ENCODE measurements around the gene FAM78A.

DNA sequence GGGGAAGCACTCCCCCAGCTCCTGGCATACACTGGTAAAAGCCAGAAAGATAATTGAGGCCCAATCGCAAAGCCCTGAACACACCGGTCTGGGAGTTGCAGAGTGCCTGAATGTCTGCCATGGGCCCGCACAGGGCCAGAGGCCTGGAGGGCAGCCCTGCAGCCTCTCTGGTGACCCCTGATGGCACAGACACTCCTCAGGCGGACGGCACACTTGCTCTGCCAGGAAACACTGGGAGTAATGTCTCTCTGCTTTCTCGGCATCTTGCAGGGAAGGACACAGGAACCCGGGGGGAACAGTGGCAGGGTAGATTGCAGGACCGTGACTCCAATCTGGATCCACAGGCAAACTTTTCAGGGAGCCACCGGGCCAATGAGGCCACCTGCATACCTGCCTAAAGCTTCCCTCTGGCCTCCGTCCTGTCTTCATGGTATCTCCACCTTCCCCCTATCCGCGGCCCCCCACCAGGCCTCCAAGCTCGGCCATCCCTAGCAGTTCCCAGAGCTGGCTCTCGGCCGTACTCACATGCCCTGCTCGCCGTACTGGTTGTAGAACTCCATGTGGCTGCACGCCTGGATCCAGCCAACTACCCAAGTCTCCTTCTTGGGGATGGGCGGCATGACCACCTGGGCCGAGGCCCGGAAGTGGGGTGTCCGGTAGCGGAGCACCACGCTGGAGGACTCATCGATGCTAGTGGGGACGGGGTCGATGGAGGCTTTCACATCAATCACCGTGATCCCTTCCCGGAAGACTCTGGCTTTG, 797 bp downstream of the FAM78A start:
- TF ChIP-seq TCF7L2 (IDR thresholded peaks at IDR 0.05; ENCODE audit: borderline replicate concordance, extremely low read depth, insufficient read depth, insufficient read length) (no peak), POLR2A (IDR thresholded peaks at IDR 0.05; ENCODE audit: borderline replicate concordance, extremely low read depth, insufficient read depth, insufficient read length) (no peak), FOSL1 (IDR thresholded peaks at IDR 0.05; ENCODE audit: low read depth) (no peak), RAD21 (IDR thresholded peaks at IDR 0.05; ENCODE audit: low read depth) (no peak), ZNF274 (IDR thresholded peaks at IDR 0.05; ENCODE audit: low read depth, low read length) (no peak), EZH2 (IDR thresholded peaks at IDR 0.05) (no peak), CEBPB (IDR thresholded peaks at IDR 0.05; ENCODE audit: low read depth) (no peak), POLR2AphosphoS5 (IDR thresholded peaks at IDR 0.05; ENCODE audit: low read depth, low read length) (no peak), SRF (IDR thresholded peaks at IDR 0.05; ENCODE audit: low read depth) (no peak), ZFX (IDR thresholded peaks at IDR 0.05) (no peak)
- TF ChIP-seq, protein P1, sequence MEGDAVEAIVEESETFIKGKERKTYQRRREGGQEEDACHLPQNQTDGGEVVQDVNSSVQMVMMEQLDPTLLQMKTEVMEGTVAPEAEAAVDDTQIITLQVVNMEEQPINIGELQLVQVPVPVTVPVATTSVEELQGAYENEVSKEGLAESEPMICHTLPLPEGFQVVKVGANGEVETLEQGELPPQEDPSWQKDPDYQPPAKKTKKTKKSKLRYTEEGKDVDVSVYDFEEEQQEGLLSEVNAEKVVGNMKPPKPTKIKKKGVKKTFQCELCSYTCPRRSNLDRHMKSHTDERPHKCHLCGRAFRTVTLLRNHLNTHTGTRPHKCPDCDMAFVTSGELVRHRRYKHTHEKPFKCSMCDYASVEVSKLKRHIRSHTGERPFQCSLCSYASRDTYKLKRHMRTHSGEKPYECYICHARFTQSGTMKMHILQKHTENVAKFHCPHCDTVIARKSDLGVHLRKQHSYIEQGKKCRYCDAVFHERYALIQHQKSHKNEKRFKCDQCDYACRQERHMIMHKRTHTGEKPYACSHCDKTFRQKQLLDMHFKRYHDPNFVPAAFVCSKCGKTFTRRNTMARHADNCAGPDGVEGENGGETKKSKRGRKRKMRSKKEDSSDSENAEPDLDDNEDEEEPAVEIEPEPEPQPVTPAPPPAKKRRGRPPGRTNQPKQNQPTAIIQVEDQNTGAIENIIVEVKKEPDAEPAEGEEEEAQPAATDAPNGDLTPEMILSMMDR (IDR thresholded peaks at IDR 0.05 in 2 of 3, conservative IDR thresholded peaks at IDR 0.05 in 1 of 3; ENCODE audit: borderline replicate concordance in 1 of 3, insufficient read depth in 1 of 3, low read depth in 2 of 3, low read length in 2 of 3): no peak
- TF ChIP-seq, protein P2, sequence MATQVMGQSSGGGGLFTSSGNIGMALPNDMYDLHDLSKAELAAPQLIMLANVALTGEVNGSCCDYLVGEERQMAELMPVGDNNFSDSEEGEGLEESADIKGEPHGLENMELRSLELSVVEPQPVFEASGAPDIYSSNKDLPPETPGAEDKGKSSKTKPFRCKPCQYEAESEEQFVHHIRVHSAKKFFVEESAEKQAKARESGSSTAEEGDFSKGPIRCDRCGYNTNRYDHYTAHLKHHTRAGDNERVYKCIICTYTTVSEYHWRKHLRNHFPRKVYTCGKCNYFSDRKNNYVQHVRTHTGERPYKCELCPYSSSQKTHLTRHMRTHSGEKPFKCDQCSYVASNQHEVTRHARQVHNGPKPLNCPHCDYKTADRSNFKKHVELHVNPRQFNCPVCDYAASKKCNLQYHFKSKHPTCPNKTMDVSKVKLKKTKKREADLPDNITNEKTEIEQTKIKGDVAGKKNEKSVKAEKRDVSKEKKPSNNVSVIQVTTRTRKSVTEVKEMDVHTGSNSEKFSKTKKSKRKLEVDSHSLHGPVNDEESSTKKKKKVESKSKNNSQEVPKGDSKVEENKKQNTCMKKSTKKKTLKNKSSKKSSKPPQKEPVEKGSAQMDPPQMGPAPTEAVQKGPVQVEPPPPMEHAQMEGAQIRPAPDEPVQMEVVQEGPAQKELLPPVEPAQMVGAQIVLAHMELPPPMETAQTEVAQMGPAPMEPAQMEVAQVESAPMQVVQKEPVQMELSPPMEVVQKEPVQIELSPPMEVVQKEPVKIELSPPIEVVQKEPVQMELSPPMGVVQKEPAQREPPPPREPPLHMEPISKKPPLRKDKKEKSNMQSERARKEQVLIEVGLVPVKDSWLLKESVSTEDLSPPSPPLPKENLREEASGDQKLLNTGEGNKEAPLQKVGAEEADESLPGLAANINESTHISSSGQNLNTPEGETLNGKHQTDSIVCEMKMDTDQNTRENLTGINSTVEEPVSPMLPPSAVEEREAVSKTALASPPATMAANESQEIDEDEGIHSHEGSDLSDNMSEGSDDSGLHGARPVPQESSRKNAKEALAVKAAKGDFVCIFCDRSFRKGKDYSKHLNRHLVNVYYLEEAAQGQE (IDR thresholded peaks at IDR 0.05; ENCODE audit: low read depth): no peak
- TF ChIP-seq, protein P3, sequence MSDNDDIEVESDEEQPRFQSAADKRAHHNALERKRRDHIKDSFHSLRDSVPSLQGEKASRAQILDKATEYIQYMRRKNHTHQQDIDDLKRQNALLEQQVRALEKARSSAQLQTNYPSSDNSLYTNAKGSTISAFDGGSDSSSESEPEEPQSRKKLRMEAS (IDR thresholded peaks at IDR 0.05): no peak

All from HCT116 (cell line).